Calu3 (cell line): Measurements from ENCODE around the gene GPR153. TPM values are rescaled to one million over a fixed set of nuclear protein-coding genes. Genes with fewer than 3 reads are reported as not detected.
A peak's percentile ranks its signal among the peaks of the same experiment; 100 is the strongest.

Experiments used
- BruUV-seq: library from RNA; stranded (reverse); fragments of 400-500 nt; replicated peaks from 2 replicates; lab custom pipeline; 2021; lab: Mats Ljungman, UMichigan
- CTCF ChIA-PET: fragments of 300-600 bp; sonication (Branson Sonifier 250); formaldehyde crosslinking; loops from one replicate; lab custom pipeline; 2022; ENCODE audit warnings: antibody characterized with exemption; lab: Charles Lee
- DNase-seq: peaks from one replicate; pipeline ENCODE4 v3.0.0; 2022
- H3K27ac Mint-ChIP-seq: one replicate; pipeline ENCODE4 v1.8.0; 2022; ENCODE audit warnings: mixed read lengths; ENCODE audit not compliant: unreplicated experiment
- H3K27me3 Mint-ChIP-seq: one replicate; pipeline ENCODE4 v1.8.0; 2022; ENCODE audit warnings: mixed read lengths; ENCODE audit not compliant: unreplicated experiment
- H3K36me3 Mint-ChIP-seq: one replicate; pipeline ENCODE4 v1.8.0; 2022; ENCODE audit warnings: mild to moderate bottlenecking, moderate library complexity, mixed read lengths; ENCODE audit not compliant: insufficient read depth, unreplicated experiment
- H3K4me1 Mint-ChIP-seq: one replicate; pipeline ENCODE4 v1.8.0; 2022; ENCODE audit warnings: mild to moderate bottlenecking, low read depth, mixed read lengths; ENCODE audit not compliant: unreplicated experiment
- H3K4me3 Mint-ChIP-seq: one replicate; pipeline ENCODE4 v1.8.0; 2022; ENCODE audit warnings: mild to moderate bottlenecking, low read depth, moderate library complexity, mixed read lengths; ENCODE audit not compliant: unreplicated experiment
- H3K9me3 Mint-ChIP-seq: one replicate; pipeline ENCODE4 v1.8.0; 2022; ENCODE audit warnings: low read depth, mixed read lengths; ENCODE audit not compliant: unreplicated experiment
- intact Hi-C: fragments of 100-400 bp; cut with micrococcal nuclease; formaldehyde crosslinking; loops from one replicate; pipeline ENCODE4 v1.10.0; 2022; ENCODE audit not compliant: unreplicated experiment
- total RNA-seq: library from RNA; stranded (reverse); gene quantifications from 2 replicates; pipeline ENCODE4 v1.2.3, GENCODE V29; 2022
- TF ChIP-seq, protein P1 (sequence below): fragments of 200-600 bp; IDR thresholded peaks from one replicate; pipeline ENCODE4 v1.8.0; 2022; ENCODE audit warnings: antibody characterized with exemption; ENCODE audit not compliant: unreplicated experiment

GPR153 gene
- total RNA-seq, 1 experiment from 2014 or later: 3.7 TPM

- no TSS peak for BruUV-seq
- intact Hi-C loops: loop anchor here (2.0 to 10.0 kb wide), 4 partner anchors 136 to 192 kb away; no protein-coding TSS in a partner anchor
- H3K27me3 Mint-ChIP-seq: peaks cover 61% of the 10 kb centered on the region
These were observed 15.6 kb downstream of the GPR153 start for GRCh38 chr1:6245086-6245868.

GRCh38 chr1:6244401-6245049 is 16.4 kb downstream of the GPR153 start:
- Mint-ChIP-seq H3K4me1 (no peaks in the 10 kb centered on the region), H3K27ac (no peak overlapping the region), H3K27me3 (peaks cover 61% of the 10 kb centered on the region), H3K9me3 (no peaks in the 10 kb centered on the region), H3K4me3 (no peak overlapping the region), H3K36me3 (peaks cover 8% of the 10 kb centered on the region)
- intact Hi-C loops: loop anchor here (2.0 to 10.0 kb wide), 4 partner anchors 136 to 193 kb away; no protein-coding TSS in a partner anchor
- CTCF ChIA-PET: interaction anchor here (0.7 to 1.8 kb wide), 10 partner anchors 9 to 210 kb away, joined by 3 to 19 read pairs (median 4); partner anchors contain the start of genes ICMT and RNF207
- TF ChIP-seq, protein P1, sequence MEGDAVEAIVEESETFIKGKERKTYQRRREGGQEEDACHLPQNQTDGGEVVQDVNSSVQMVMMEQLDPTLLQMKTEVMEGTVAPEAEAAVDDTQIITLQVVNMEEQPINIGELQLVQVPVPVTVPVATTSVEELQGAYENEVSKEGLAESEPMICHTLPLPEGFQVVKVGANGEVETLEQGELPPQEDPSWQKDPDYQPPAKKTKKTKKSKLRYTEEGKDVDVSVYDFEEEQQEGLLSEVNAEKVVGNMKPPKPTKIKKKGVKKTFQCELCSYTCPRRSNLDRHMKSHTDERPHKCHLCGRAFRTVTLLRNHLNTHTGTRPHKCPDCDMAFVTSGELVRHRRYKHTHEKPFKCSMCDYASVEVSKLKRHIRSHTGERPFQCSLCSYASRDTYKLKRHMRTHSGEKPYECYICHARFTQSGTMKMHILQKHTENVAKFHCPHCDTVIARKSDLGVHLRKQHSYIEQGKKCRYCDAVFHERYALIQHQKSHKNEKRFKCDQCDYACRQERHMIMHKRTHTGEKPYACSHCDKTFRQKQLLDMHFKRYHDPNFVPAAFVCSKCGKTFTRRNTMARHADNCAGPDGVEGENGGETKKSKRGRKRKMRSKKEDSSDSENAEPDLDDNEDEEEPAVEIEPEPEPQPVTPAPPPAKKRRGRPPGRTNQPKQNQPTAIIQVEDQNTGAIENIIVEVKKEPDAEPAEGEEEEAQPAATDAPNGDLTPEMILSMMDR: no peak
- no TSS peak for BruUV-seq
- DNase-seq: no peak

More at GRCh38 chr1:6245086-6245868, 15.6 kb downstream of the GPR153 start:
- DNase-seq: peak; percentile 85
- CTCF ChIA-PET: interaction anchor here (0.6 to 1.8 kb wide), 13 partner anchors 10 to 621 kb away, joined by 3 to 19 read pairs (median 4); partner anchors contain the start of genes ICMT and RNF207
- TF ChIP-seq, protein P1: peak; percentile 81
- no peak overlapping the region for H3K4me3 Mint-ChIP-seq
- H3K4me1 Mint-ChIP-seq: no peaks in the 10 kb centered on the region
- H3K27ac Mint-ChIP-seq: no peak overlapping the region
- H3K9me3 Mint-ChIP-seq: no peaks in the 10 kb centered on the region
- H3K36me3 Mint-ChIP-seq: peaks cover 8% of the 10 kb centered on the region

DNA sequence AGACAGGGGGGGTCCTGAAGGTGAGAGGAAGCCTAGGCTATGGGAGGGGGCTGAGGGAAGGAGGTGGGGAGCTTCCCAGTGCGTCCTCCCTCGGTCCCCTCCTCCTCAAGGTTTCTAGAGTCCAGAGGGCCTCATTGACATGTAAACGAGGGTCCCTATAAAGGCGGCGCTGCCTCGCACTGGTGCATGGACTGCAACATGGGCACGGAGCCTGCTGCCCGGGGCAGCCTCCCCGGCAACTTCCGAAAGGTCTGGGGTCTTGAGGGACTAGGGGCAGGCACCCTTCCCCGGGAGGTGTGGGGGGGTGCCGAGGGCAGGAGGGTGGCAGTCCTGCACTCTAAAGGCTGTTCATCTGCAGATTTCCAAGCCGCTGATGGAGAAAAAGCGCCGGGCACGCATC is 16.9 kb downstream of the GPR153 start, which contains the start of gene HES3:
TSS of gene HES3 (plus strand) at position 187 of the 400 bp plus-strand sequence. CDS start at position 374, 187 bp downstream.
- CTCF ChIA-PET: no interaction called here
- Mint-ChIP-seq H3K27ac (no peak within 1 kb of the TSS), H3K27me3 (peaks cover 61% of the 10 kb centered on the region), H3K4me1 (no peaks in the 10 kb centered on the region), H3K36me3 (peaks cover 8% of the 10 kb centered on the region), H3K9me3 (no peaks in the 10 kb centered on the region), H3K4me3 (no peak within 1 kb of the TSS)
- no peak for DNase-seq
- TF ChIP-seq, protein P1: no peak
- intact Hi-C loops: loop anchor here (2.0 to 10.0 kb wide), 3 partner anchors 135 to 191 kb away; no protein-coding TSS in a partner anchor
- BruUV-seq: no TSS peak

DNA sequence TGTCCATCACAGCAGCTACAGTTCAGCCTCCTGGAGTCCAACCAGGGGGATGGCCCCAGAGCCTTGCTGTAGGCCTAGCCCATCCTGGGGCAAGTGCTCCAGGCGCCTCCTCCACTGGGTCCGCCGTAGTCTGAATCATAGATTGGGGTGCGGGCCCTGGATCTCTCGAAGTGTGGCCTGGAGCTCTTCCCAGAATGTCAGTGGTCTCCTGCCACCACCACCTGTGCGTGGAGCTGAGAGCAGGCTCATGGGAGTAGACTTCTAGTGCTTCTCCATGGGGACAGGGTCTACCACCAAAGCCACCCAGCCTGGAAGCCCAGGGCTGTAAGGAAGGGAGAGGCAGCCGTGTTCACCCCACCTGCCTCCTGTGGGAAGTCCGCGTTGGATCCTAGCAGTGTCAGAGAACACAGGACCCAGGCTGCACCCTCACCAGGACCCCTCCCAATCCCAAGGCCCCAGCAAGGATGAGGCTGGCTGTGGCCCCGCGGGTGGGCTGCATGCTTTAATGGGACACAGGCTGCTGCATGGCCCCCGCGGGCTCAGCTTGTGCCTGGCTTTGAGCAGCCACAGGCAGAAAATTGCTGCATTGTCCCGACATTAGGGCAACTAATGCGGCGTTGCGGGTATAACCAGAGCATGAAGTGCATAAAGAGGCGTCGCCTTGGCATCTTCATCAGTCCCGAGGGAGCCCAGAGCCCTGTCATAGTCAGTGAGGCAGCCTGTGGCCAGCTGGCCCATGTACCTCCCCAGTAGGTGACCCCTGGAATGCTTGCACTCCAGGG is 17.7 kb downstream of the GPR153 start:
- Mint-ChIP-seq H3K27ac (no peak overlapping the region), H3K9me3 (no peaks in the 10 kb centered on the region), H3K4me1 (no peaks in the 10 kb centered on the region), H3K4me3 (no peak overlapping the region), H3K36me3 (peaks cover 7% of the 10 kb centered on the region), H3K27me3 (peaks cover 56% of the 10 kb centered on the region)
- TF ChIP-seq, protein P1: no peak
- no TSS peak for BruUV-seq
- DNase-seq: no peak
- intact Hi-C loops: loop anchor here (10.0 kb wide), 1 partner anchor 162 kb away; no protein-coding TSS in a partner anchor
- CTCF ChIA-PET: no interaction called here
